ENCODE data around the gene NACC2.

NACC2 gene

GRCh38 chr9:136007934-136008692 lies 87.0 kb downstream of the NACC2 start:
- DNase-seq = no peak

- DNase-seq = no peak
These were observed 87.7 kb downstream of the NACC2 start for GRCh38 chr9:136007276-136007933.

GRCh38 chr9:136006169-136006568 lies 88.9 kb downstream of the NACC2 start:
- DNase-seq = no peak

GRCh38 chr9:136004712-136005111 lies 90.4 kb downstream of the NACC2 start:
- no peak for DNase-seq

GRCh38 chr9:136004219-136004618 lies 90.9 kb downstream of the NACC2 start:
- DNase-seq = no peak

GRCh38 chr9:136003411-136004218 lies 91.5 kb downstream of the NACC2 start:
- no peak for DNase-seq

- no peak for DNase-seq
These were observed 92.2 kb downstream of the NACC2 start for GRCh38 chr9:136002881-136003280.

- no peak for DNase-seq
These were observed 92.9 kb downstream of the NACC2 start for GRCh38 chr9:136002215-136002614.

- DNase-seq = no peak
These were observed 93.9 kb downstream of the NACC2 start for GRCh38 chr9:136001231-136001630.

GRCh38 chr9:135998410-135999071 lies 96.5 kb downstream of the NACC2 start:
- no peak for DNase-seq

- DNase-seq = no peak
These were observed 97.1 kb downstream of the NACC2 start for GRCh38 chr9:135998016-135998380.

- DNase-seq = no peak
These were observed 97.7 kb downstream of the NACC2 start for GRCh38 chr9:135997090-135998015.

GRCh38 chr9:135995816-135996215 lies 99.3 kb downstream of the NACC2 start:
- no peak for DNase-seq

GRCh38 chr9:135994501-135995192 lies 100.4 kb downstream of the NACC2 start:
- DNase-seq = no peak

GRCh38 chr9:135993765-135994500 lies 101.2 kb downstream of the NACC2 start:
- DNase-seq = no peak

- no peak for DNase-seq
These were observed 101.7 kb downstream of the NACC2 start for GRCh38 chr9:135993409-135993742.

GRCh38 chr9:135992486-135993408 lies 102.3 kb downstream of the NACC2 start:
- DNase-seq = no peak

GRCh38 chr9:135991771-135992170 lies 103.3 kb downstream of the NACC2 start:
- DNase-seq = no peak
